HG03521 (cell line): ENCODE results near the gene GPM6B.

Experiments used
- ATAC-seq: cut with Tn5 transposase; IDR thresholded peaks from one replicate; pipeline ENCODE4 v1.9.1; 2021; ENCODE audit warnings: mild to moderate bottlenecking, moderate library complexity; ENCODE audit not compliant: unreplicated experiment

Gene GPM6B, protein sequence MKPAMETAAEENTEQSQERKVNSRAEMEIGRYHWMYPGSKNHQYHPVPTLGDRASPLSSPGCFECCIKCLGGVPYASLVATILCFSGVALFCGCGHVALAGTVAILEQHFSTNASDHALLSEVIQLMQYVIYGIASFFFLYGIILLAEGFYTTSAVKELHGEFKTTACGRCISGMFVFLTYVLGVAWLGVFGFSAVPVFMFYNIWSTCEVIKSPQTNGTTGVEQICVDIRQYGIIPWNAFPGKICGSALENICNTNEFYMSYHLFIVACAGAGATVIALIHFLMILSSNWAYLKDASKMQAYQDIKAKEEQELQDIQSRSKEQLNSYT

DNA sequence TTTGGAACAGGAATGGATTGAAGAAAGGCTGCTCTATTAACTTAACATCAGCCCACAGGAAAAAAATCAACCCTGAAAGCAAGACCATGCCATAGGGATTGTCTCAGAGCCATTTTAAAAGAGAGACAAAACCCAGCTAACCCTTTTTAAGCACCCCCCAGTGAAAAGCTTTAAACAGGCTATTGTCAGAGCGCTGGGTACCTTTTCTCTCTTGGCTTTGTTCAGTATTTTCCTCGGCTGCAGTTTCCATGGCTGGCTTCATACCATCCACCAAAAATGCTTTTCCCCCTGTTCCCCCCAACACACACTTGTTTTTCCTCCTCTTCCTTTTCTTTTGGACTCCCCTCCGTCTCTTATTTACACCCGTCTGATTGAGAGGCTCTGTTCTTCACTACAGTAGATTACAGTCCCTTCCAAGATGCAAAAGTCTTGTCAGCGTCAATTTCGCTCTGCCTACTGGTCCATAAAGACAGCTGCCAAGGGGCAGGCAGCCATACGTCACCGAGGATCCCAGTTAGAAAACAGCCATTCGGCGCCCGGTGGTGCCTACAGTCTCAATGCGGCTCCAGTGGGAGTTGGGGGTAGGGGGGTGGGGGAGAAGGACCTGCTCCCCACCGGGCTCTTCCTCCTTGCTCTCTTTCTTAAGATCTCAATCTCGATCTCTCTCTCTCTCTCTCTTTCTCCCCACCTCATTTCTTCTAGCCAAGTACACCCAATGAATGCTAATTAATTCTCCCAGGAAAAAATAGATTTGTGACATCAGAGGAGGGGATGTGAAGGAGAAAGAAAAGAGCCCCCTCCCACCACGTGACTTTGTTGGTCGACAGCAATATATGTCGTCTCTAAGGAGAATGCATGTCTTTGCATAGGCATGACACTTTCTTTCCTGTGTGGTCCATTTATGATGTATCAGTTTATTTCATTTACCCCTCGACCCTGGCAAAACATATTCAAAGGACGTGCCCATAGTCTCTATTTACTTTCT lies at the start of gene GPM6B:
Gene GPM6B (minus strand): TSS at position 451 of the 985 bp plus-strand sequence. CDS start 189 bp downstream, at position 262.
- no peak for ATAC-seq

DNA sequence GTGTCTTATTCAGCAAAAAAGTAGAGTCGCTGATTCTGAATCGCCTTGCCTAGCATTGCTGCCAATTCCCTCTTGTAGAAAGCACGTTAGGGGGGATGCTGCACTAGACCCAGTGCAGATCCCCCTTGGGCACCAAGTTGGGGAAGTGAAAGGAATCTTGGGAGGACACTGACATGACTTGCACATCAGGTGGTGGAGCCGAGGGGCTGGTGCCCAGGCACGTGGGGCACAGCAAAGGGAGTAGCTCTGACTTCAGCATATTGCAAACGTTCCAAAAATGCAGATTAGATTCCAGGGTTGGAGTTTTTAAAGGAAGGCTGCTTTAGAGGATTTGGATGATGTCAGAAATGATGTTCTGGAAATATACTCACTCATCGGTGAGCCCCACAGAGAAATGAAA lies 47.4 kb upstream of the GPM6B start:
- ATAC-seq: no peak

DNA sequence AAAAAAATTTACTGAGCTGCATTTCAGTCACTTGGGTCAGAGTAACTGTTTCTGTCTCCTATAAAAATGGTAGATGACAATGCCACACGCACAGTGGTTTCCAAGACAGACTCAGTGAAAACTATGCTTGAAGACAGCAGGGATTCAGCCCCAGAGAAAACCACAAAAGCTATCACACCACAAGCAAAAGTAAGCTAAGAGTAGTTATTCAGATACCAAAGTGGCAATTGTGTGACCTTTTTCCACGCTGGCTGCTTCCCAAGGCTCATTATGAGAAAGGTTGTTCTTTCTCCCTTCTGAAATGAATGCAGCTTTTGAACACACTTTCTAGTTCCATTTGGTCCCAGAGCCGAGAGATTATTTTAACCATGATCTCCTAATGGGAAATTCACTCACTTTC lies 46.4 kb upstream of the GPM6B start:
- no peak for ATAC-seq

DNA sequence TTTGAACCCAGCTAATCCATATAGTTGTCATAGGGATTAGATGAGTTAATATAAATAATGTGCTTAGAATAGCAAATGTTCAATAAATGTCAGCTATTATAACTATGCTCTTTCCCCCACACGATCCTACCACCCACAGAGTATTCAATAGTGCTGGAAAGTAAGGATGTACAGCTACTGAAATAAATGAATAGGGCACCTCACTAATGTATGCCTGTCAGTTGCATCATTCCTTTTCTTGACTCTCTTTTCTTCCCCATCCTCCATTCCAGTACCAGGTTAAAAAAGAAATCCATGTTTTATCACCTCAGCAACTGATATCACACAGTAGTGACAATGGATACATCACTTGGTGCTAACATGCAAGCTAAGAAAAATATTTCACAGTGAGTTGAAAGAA lies 42.8 kb upstream of the GPM6B start:
- ATAC-seq: no peak

DNA sequence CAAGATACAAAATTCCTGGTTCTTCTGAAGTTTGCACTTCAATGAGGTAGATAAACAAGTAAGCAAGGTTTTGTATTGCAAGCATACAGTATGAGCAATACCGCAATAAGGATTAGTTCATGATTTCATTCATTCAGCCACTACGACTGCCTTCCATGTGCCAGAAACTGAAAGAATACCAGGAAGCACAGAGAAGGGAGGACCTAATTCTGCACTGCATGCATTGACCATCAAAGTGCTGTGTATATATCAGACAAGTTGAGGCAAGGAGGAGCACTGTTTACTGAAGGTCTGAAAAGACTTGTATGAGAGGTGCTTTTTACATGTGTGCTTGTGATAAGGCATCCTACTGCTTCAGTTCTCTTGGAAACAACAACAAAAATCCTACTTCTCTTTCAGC lies 40.9 kb upstream of the GPM6B start:
- ATAC-seq: no peak

DNA sequence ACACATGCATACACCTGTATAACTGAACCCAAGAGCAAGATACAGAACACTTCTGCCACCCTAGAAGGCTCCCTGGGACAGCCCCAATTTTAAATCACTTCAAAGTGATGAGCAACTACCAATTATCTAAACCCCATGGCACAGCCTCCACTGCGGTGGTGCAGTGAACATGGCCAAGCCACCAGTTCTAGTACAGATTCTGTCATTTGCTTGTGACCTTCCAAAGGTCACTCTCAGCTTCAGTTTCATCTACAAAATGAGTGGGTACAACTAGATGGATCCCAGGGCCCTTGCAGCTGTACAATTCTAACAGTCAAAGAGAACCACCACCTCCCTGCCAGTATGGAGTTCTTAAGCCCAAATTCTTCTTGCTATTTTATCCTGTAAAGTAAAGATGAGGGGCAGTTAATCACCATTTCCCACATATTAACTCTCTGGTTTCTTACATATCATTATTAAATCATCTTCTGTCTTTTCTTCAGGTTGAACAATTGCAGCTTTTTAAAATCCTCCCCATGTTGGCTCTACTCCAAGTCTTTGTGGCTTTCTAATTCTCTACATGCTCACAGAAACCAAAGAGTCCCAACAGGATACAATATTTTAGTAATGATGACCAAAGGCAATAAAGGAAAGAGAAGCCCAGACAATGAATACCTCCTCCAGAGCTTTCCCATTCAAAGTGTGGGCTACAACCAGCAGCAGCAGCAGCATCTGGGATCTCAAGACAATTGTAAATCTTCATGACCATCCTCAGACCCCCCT lies 39.0 kb upstream of the GPM6B start:
- ATAC-seq: no peak

DNA sequence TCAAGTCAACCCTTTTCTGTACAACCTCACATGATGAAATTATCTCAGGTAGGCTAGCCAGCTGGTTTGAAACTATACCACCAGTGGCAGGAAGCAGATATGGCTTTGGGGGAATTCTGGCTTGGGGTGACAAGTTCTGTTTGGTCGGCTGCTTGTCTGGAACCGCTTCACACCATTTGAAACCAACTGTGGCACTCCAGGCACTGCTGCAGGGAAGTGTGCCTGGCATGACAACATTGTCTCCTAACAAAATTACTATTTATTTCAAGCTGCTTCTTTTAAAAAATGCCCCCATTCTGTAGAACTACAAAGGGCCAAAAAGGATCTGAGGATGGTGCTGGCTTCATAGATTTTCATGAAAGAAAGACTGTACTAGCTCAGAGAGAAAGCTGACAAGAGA lies 37.1 kb upstream of the GPM6B start:
- no peak for ATAC-seq

DNA sequence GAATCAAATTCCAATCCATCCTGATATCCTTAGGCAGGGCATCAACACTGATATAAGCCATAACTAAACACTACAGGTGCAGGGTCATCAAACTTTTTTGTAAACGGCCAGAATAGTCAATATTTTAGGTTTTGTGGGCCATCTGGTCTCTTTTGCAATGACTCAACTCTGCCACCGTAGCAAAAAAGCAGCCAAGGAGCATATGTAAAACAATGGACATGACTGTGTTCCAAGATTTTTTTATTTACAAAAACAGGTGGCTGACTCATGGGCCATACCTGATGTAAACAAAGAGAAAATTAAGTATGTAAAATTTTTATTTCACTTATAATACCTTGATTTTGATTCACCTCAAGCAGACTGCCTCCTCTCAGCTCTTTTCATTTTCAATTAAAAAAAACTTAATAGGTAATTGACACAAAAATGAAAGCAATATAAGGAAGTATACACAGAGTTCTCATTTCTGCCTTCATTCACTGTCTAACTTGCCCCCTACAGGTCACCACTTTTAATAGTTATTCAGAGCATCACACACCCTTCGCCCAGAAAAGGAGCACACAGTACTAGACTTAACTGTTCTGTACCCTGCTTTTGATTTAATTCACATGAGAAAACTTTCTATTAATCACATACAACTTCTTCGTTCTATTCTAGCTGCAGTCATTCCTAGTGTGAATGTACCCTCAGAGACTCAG lies 35.3 kb upstream of the GPM6B start:
- no peak for ATAC-seq

DNA sequence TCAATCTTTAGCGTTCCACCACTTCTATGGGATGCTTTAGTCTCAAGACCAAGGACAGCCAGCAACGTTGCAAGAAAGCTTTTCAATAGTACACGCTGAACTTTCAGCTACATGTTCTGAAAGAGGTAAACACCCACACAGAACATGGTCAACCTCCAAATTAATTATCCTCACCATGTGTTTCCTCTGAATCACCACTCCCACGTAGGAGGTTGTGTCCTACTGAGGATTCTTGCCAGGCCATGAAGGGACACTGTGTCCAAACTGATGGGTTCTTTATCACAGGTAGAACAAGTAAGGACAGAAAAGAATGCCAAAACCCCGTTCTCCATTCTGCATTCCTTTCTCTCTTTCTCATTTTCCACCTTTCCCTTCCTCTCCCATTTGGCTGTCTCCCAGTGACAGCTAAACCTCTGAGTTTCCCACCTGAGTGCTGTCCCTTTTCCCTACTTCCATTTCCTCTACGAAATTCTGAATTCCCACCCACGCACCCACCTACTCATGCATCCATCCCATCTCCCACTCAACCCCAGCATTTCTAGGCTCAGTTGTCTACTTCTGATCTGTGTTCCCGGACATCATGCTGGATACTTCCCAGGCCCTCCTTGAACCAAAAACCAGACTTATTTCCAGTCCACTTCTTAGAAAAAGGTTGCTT lies 29.0 kb upstream of the GPM6B start:
- ATAC-seq: no peak

DNA sequence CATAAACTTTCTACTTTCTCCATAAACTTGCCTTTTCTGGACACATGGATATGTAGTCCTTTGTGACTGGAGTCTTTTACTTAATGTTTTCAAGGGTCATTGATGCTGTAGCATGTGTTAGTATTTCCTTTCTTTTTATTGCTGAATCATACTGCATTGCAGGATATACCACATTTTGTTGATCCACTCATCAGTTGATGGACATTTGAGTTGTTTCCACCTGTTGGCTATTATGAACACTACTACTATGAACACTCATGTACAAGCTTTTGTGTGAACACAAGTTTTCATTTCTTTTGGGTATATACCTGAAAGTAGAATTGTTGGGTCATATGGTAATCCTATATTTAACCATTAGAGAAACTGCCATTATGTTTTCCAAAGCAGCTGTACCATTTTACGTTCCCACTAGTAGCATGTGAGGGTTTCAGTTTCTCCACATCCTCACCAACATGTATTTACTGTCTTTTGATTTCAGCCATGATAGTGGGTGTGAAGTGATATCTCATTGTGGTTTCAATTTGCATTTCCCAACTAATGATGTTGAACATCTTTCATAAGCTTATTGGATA lies 26.3 kb upstream of the GPM6B start:
- ATAC-seq: no peak

DNA sequence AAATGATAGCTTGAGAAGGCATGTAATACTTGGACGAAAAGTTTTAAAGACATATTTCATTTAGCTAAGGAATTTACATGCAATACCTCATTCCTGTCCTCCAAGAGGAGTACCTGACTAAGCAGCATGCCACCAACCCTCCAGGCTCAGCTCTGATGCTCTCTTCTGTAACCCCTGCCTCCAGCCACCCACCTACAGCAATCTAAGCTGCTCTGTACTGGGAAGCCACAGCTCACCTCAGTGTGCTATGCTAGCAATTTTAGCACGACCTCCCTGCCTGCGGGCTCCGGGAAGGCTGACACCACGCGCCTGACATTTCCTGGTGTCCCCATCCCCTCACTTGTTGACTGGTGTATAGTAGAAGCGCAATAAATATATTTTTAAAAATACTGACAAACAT lies 23.2 kb upstream of the GPM6B start:
- no peak for ATAC-seq

DNA sequence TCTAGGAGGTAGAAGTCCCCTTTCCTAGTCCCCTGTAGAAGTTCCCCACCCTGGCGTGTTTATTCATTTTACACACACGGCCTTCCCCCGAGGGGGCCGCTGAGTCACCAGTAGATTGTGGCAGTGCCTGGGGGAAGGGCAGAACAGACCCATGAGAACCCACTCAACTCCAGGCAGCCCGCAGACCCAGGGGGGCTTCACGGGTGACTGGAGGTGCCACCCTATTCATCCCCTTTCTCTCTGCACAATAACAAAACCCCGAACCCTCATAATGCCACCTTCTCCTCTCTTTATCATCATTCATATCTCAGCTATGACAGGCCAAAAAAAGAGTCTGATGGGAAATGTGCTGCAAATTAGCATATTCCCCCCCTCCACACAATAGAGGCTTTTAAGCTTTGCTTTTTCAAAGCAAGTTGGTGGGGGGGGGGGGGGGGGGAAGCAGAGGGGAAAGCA lies 20.4 kb upstream of the GPM6B start:
- no peak for ATAC-seq

DNA sequence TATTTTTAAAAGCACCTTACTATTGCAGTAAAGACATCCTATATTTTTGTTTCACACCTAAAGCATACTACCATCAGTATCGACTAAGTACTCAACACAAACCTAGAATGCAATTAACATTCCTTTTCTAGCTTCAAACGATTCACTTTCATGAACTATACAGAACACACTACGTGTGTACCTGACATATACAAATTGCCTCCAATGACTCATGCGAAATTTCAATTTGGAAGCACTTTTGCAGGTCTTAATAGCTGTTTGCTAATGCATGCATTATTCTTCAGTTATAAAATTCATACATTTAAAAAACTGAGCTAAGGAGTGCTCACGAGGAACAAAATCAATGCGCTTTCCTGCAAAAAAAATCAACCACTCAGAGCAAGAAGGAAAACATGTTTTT lies 19.7 kb upstream of the GPM6B start:
- no peak for ATAC-seq

DNA sequence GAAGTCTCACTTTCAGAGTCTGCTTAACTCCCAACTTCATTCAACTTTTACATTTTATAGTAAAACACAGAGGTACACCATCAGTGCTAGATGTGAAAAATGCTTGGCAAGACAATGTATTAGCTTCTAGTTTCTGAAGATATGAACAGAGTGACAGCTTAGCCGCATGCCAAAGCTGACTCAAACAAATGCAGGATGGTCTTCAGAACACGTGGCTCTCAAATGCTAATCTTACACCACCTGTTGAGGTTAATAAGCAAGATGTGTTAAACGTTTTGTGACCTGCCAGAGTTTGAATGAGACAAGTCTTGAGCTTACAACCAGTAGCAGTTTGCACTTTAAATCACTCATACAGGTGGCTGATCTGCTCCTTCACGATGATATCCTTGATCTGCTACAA lies 18.9 kb upstream of the GPM6B start:
- no peak for ATAC-seq

DNA sequence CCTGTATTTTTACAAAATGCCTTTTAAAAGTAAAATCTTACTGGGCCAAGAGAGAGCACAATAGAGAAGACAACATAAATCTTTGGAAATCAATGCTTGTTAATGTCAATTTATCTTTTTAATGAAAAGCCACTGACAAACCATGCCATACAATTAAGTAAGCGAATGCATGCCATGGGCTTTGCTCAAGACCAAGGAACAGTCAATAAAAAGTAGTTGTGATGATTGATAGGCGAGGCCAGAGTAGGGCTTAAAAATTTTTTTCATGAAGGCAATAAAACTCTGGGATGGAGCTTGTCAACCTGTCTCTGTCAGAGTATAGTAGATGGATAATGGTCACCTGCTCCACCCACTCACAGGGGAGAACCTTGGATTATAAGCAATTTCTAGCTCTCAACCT lies 17.5 kb upstream of the GPM6B start:
- no peak for ATAC-seq

DNA sequence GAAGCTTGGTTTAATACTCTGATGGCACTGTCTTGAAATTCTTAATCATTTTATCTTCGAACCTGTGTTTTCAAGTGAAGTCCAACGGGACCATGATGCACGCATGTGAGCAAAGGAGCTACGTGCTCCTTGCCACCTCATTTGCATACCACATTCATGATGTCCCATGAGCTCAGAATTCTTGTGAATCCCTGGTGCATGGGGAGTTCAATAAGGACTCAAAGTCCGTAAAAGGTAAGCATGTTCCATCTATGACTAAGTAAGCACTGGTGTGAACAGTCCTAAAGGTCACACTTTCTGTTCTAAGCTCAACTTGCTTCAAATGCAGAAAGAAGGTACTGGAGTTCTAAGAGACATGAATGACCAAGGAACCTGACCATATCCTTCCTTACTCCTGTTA lies 13.1 kb upstream of the GPM6B start:
- ATAC-seq: no peak

DNA sequence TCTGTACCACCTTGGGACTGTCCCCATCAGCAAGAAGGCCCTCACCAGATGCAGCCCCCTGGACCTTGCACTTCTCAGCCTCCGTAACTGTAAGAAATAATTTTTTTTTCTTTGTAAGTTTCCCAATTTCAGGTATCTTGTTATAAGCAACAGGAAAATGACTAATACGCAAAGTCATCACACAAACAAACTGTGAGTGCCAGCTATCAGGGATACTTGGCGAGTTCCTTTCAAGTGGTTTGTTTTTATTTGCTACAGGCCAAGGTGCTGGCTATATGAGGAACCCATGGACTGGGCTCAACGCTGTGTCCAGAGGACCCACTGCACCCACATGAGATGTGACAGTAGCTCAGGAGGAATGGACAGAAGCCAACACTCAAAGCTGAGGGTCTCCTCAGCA lies 11.5 kb upstream of the GPM6B start:
- no peak for ATAC-seq

DNA sequence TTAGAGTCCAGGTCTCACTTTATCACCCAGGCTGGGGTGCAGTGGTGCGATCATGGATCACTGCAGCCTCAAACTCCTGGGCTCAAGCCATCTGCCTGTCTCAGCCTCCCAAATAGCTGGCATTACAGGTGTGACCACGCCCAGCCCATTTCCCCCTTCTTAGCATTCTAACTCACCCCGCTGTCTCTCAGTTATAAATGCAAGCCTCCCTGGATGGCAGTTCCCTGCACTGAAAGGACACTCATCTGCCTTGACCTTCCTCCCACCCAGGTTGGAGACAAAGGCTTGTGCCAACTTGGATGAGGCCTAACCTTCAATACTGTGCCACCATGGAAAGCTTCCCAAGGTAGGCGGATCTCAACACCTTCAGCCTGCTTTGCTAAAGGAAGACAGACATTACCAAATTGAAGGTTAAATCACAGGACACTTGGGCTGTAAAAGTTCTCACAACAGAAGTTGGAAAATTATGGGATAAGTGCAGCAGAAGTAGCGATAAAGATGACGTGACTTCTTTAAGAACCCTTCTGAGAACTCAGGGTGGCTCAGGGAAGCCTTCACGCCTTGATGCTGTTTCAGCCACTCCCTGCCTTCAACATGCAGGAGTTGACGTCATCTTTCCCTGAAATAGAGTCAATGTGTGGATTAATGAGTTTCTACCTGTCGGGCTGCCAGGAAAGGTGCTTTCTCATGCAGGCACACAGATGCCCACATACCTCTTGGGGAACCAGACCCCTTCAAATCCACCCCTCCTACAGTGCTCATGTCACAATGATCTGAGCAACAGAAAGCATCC lies 10.6 kb upstream of the GPM6B start:
- ATAC-seq: no peak

DNA sequence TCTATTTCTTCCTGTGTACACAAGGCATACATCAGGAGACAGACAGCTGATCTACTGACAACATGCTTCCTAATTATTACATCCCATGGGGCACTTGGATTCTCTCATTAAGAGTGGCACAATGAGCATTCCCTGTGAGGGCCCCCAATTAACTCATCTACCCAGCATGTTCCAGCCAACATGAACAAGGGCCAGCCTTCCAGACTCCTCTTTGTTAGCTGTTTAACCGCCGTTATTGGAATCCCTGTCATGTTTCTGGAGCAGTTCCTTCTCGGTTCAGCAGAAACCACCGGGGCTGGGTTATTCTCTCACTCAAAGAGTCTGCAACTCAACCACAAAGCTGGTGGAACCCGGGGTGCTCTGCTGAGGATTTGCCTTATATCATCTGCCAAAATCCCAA lies 9.9 kb upstream of the GPM6B start:
- ATAC-seq: no peak
